ENCODE measurements around the gene ATRNL1. TPM values are rescaled to one million over a fixed set of nuclear protein-coding genes. Genes with fewer than 3 reads are reported as not detected.

Gene ATRNL1
- total RNA-seq, 1 donor from 2014 or later, result 7.8 TPM

GRCh38 chr10:115624448-115624847 is 531.3 kb downstream of the ATRNL1 start:
- H3K36me3 ChIP-seq (ENCODE audit: control insufficient read depth in 3 of 3, insufficient read depth in 3 of 3, low read length in 3 of 3), result no peaks in the 10 kb centered on the region
- H3K9me3 ChIP-seq (ENCODE audit: control insufficient read depth in 3 of 3, low read length in 3 of 3), result no peaks in the 10 kb centered on the region
- H3K4me3 ChIP-seq (ENCODE audit: low read length in 3 of 3), result no peak overlapping the region
- H3K27ac ChIP-seq (ENCODE audit: low read depth, low read length), result no peak overlapping the region
- H3K27me3 ChIP-seq (ENCODE audit: control insufficient read depth in 3 of 3, insufficient read depth in 3 of 3, low read length in 3 of 3), result no peaks in the 10 kb centered on the region
- no peak overlapping the region for H3K9ac ChIP-seq (ENCODE audit: low read depth in 1 of 3, low read length in 3 of 3)
- H3K4me1 ChIP-seq (ENCODE audit: control insufficient read depth in 3 of 3, insufficient read depth in 3 of 3, low read length in 3 of 3), result no peaks in the 10 kb centered on the region

DNA sequence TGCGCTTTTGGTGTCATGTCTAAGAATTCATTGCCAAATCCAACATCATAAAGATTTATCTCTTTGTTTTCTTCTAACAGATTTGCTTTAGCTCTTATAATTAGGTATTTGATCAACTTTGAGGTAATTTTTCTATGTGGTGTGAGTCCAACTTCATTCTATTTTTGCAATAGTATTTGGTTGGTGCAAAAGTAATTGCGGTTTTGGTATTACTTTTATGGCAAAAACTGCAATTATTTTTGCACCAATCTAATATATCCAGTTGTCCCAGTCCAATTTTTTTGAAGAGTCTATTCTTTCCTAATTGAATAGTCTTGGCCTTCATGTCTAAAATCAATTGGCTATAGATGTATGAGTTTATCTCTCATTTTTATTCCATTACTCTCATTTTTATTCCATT is 535.5 kb downstream of the ATRNL1 start:
- no peaks in the 10 kb centered on the region for H3K9me3 ChIP-seq (ENCODE audit: control insufficient read depth in 3 of 3, low read length in 3 of 3)
- H3K27me3 ChIP-seq (ENCODE audit: control insufficient read depth in 3 of 3, insufficient read depth in 3 of 3, low read length in 3 of 3), result no peaks in the 10 kb centered on the region
- no peak overlapping the region for H3K9ac ChIP-seq (ENCODE audit: low read depth in 1 of 3, low read length in 3 of 3)
- H3K4me3 ChIP-seq (ENCODE audit: low read length in 3 of 3), result no peak overlapping the region
- H3K4me1 ChIP-seq (ENCODE audit: control insufficient read depth in 3 of 3, insufficient read depth in 3 of 3, low read length in 3 of 3), result no peaks in the 10 kb centered on the region
- H3K27ac ChIP-seq (ENCODE audit: low read depth, low read length), result no peak overlapping the region
- no peaks in the 10 kb centered on the region for H3K36me3 ChIP-seq (ENCODE audit: control insufficient read depth in 3 of 3, insufficient read depth in 3 of 3, low read length in 3 of 3)

DNA sequence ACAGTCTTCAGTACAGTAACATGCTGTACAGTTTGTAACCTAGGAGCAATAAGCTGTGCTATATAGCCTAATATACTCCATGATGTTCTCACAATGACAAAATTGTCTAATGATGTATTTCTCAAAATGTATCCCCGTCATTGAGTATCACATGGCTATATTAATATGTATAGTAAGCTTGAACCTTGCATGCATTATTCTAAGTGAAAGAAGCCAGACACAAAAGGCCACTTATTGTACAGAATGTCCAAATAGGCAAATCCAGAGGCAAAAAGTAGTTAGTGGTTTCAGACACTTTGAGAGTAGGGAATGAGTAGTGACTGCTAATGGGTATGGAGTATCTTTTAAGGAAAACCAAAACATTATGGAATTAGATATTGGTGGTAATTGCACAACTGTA is 545.1 kb downstream of the ATRNL1 start:
- Histone ChIP-seq H3K9ac (ENCODE audit: low read depth in 1 of 3, low read length in 3 of 3) (no peak overlapping the region), H3K9me3 (ENCODE audit: control insufficient read depth in 3 of 3, low read length in 3 of 3) (no peaks in the 10 kb centered on the region), H3K27ac (ENCODE audit: low read depth, low read length) (no peak overlapping the region), H3K4me1 (ENCODE audit: control insufficient read depth in 3 of 3, insufficient read depth in 3 of 3, low read length in 3 of 3) (no peaks in the 10 kb centered on the region), H3K4me3 (ENCODE audit: low read length in 3 of 3) (no peak overlapping the region), H3K36me3 (ENCODE audit: control insufficient read depth in 3 of 3, insufficient read depth in 3 of 3, low read length in 3 of 3) (no peaks in the 10 kb centered on the region), H3K27me3 (ENCODE audit: control insufficient read depth in 3 of 3, insufficient read depth in 3 of 3, low read length in 3 of 3) (no peaks in the 10 kb centered on the region)

DNA sequence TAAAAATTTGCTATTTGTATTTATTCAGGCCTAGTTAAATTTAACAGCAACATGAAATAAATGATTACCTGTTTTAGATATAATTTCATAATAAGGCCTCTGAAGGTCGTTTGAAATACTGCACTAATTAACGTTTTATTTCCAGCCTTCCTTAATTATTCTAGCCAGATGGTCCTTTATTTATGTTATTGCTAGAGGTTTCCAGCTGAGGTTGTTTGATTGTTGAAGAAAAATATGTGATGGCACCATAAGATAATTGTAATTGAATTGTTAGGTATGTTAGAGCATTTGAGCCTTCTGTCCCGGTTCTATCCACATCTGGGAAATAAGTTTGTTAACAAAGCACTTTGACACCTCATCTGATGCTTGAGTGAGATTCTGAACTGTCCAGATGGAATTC is 556.1 kb downstream of the ATRNL1 start:
- no peaks in the 10 kb centered on the region for H3K4me1 ChIP-seq (ENCODE audit: control insufficient read depth in 3 of 3, insufficient read depth in 3 of 3, low read length in 3 of 3)
- no peaks in the 10 kb centered on the region for H3K27me3 ChIP-seq (ENCODE audit: control insufficient read depth in 3 of 3, insufficient read depth in 3 of 3, low read length in 3 of 3)
- no peak overlapping the region for H3K27ac ChIP-seq (ENCODE audit: low read depth, low read length)
- H3K9me3 ChIP-seq (ENCODE audit: control insufficient read depth in 3 of 3, low read length in 3 of 3), result no peaks in the 10 kb centered on the region
- H3K9ac ChIP-seq (ENCODE audit: low read depth in 1 of 3, low read length in 3 of 3), result no peak overlapping the region
- no peak overlapping the region for H3K4me3 ChIP-seq (ENCODE audit: low read length in 3 of 3)
- H3K36me3 ChIP-seq (ENCODE audit: control insufficient read depth in 3 of 3, insufficient read depth in 3 of 3, low read length in 3 of 3), result no peaks in the 10 kb centered on the region

- no peaks in the 10 kb centered on the region for H3K36me3 ChIP-seq (ENCODE audit: control insufficient read depth in 3 of 3, insufficient read depth in 3 of 3, low read length in 3 of 3)
- no peaks in the 10 kb centered on the region for H3K9me3 ChIP-seq (ENCODE audit: control insufficient read depth in 3 of 3, low read length in 3 of 3)
These were observed 560.3 kb downstream of the ATRNL1 start for GRCh38 chr10:115653473-115653872.

GRCh38 chr10:115654961-115655360 is 561.8 kb downstream of the ATRNL1 start:
- H3K36me3 ChIP-seq (ENCODE audit: control insufficient read depth in 3 of 3, insufficient read depth in 3 of 3, low read length in 3 of 3), result no peaks in the 10 kb centered on the region
- no peaks in the 10 kb centered on the region for H3K4me1 ChIP-seq (ENCODE audit: control insufficient read depth in 3 of 3, insufficient read depth in 3 of 3, low read length in 3 of 3)
- no peak overlapping the region for H3K9ac ChIP-seq (ENCODE audit: low read depth in 1 of 3, low read length in 3 of 3)
- H3K9me3 ChIP-seq (ENCODE audit: control insufficient read depth in 3 of 3, low read length in 3 of 3), result no peaks in the 10 kb centered on the region
- no peak overlapping the region for H3K4me3 ChIP-seq (ENCODE audit: low read length in 3 of 3)
- H3K27me3 ChIP-seq (ENCODE audit: control insufficient read depth in 3 of 3, insufficient read depth in 3 of 3, low read length in 3 of 3), result no peaks in the 10 kb centered on the region
- no peak overlapping the region for H3K27ac ChIP-seq (ENCODE audit: low read depth, low read length)

More at GRCh38 chr10:115653473-115653872, 560.3 kb downstream of the ATRNL1 start:
- no peak overlapping the region for H3K27ac ChIP-seq (ENCODE audit: low read depth, low read length)
- no peaks in the 10 kb centered on the region for H3K27me3 ChIP-seq (ENCODE audit: control insufficient read depth in 3 of 3, insufficient read depth in 3 of 3, low read length in 3 of 3)
- H3K9ac ChIP-seq (ENCODE audit: low read depth in 1 of 3, low read length in 3 of 3), result no peak overlapping the region
- H3K4me1 ChIP-seq (ENCODE audit: control insufficient read depth in 3 of 3, insufficient read depth in 3 of 3, low read length in 3 of 3), result no peaks in the 10 kb centered on the region
- no peak overlapping the region for H3K4me3 ChIP-seq (ENCODE audit: low read length in 3 of 3)

GRCh38 chr10:115657161-115657860 is 564.1 kb downstream of the ATRNL1 start:
- no peaks in the 10 kb centered on the region for H3K27me3 ChIP-seq (ENCODE audit: control insufficient read depth in 3 of 3, insufficient read depth in 3 of 3, low read length in 3 of 3)
- H3K36me3 ChIP-seq (ENCODE audit: control insufficient read depth in 3 of 3, insufficient read depth in 3 of 3, low read length in 3 of 3), result no peaks in the 10 kb centered on the region
- H3K27ac ChIP-seq (ENCODE audit: low read depth, low read length), result no peak overlapping the region
- no peaks in the 10 kb centered on the region for H3K9me3 ChIP-seq (ENCODE audit: control insufficient read depth in 3 of 3, low read length in 3 of 3)
- H3K4me1 ChIP-seq (ENCODE audit: control insufficient read depth in 3 of 3, insufficient read depth in 3 of 3, low read length in 3 of 3), result no peaks in the 10 kb centered on the region
- no peak overlapping the region for H3K9ac ChIP-seq (ENCODE audit: low read depth in 1 of 3, low read length in 3 of 3)
- no peak overlapping the region for H3K4me3 ChIP-seq (ENCODE audit: low read length in 3 of 3)

DNA sequence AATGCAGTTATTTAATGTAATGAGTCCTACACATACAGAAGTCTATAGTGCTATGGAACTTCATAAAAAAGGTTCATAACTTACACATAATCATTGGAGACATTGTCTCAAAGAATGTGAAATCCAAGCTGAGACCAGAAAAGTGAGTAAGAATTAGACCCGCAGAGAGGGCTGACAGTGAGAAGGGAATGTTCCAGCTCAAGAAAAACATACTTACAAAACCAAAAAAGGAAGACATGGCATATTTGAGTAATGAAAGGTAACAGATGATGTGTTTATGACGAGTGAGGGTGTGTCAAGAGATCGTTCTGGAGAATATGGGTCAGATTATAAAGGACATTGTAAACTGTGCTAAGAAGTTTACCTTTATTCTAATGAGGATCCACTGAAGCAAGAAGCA is 566.5 kb downstream of the ATRNL1 start:
- no peak overlapping the region for H3K9ac ChIP-seq (ENCODE audit: low read depth in 1 of 3, low read length in 3 of 3)
- H3K9me3 ChIP-seq (ENCODE audit: control insufficient read depth in 3 of 3, low read length in 3 of 3), result no peaks in the 10 kb centered on the region
- no peaks in the 10 kb centered on the region for H3K27me3 ChIP-seq (ENCODE audit: control insufficient read depth in 3 of 3, insufficient read depth in 3 of 3, low read length in 3 of 3)
- H3K4me1 ChIP-seq (ENCODE audit: control insufficient read depth in 3 of 3, insufficient read depth in 3 of 3, low read length in 3 of 3), result no peaks in the 10 kb centered on the region
- H3K36me3 ChIP-seq (ENCODE audit: control insufficient read depth in 3 of 3, insufficient read depth in 3 of 3, low read length in 3 of 3), result no peaks in the 10 kb centered on the region
- H3K4me3 ChIP-seq (ENCODE audit: low read length in 3 of 3), result no peak overlapping the region
- no peak overlapping the region for H3K27ac ChIP-seq (ENCODE audit: low read depth, low read length)

DNA sequence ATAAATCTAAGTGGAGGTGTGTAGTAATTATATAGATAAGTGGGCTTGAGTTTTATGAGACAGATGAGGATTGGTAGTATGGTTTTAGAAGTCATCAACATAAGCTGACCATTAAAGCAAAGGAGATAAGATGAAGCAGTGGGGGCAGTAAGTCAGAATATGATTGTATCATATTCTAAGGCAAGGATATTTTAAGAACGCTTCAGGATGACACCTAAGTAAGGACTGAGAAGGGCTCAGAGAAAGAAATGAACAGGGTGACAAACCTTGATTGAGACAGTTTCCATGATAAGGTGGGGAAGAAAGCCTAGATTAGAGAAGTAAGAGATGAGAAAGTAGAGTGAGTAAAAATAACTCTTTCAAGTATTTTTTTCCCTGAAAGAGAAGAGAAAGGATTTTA is 567.2 kb downstream of the ATRNL1 start:
- no peak overlapping the region for H3K4me3 ChIP-seq (ENCODE audit: low read length in 3 of 3)
- no peaks in the 10 kb centered on the region for H3K9me3 ChIP-seq (ENCODE audit: control insufficient read depth in 3 of 3, low read length in 3 of 3)
- no peak overlapping the region for H3K9ac ChIP-seq (ENCODE audit: low read depth in 1 of 3, low read length in 3 of 3)
- H3K36me3 ChIP-seq (ENCODE audit: control insufficient read depth in 3 of 3, insufficient read depth in 3 of 3, low read length in 3 of 3), result no peaks in the 10 kb centered on the region
- no peak overlapping the region for H3K27ac ChIP-seq (ENCODE audit: low read depth, low read length)
- no peaks in the 10 kb centered on the region for H3K27me3 ChIP-seq (ENCODE audit: control insufficient read depth in 3 of 3, insufficient read depth in 3 of 3, low read length in 3 of 3)
- H3K4me1 ChIP-seq (ENCODE audit: control insufficient read depth in 3 of 3, insufficient read depth in 3 of 3, low read length in 3 of 3), result no peaks in the 10 kb centered on the region

GRCh38 chr10:115662422-115662821 is 569.3 kb downstream of the ATRNL1 start:
- no peak overlapping the region for H3K4me3 ChIP-seq (ENCODE audit: low read length in 3 of 3)
- H3K27me3 ChIP-seq (ENCODE audit: control insufficient read depth in 3 of 3, insufficient read depth in 3 of 3, low read length in 3 of 3), result no peaks in the 10 kb centered on the region
- no peak overlapping the region for H3K27ac ChIP-seq (ENCODE audit: low read depth, low read length)
- H3K36me3 ChIP-seq (ENCODE audit: control insufficient read depth in 3 of 3, insufficient read depth in 3 of 3, low read length in 3 of 3), result no peaks in the 10 kb centered on the region
- no peaks in the 10 kb centered on the region for H3K4me1 ChIP-seq (ENCODE audit: control insufficient read depth in 3 of 3, insufficient read depth in 3 of 3, low read length in 3 of 3)
- H3K9me3 ChIP-seq (ENCODE audit: control insufficient read depth in 3 of 3, low read length in 3 of 3), result no peaks in the 10 kb centered on the region
- H3K9ac ChIP-seq (ENCODE audit: low read depth in 1 of 3, low read length in 3 of 3), result no peak overlapping the region

Data from skeletal muscle tissue (tissue), 4 donors.